Measurements from ENCODE around the gene PEAK3.

Gene PEAK3

DNA sequence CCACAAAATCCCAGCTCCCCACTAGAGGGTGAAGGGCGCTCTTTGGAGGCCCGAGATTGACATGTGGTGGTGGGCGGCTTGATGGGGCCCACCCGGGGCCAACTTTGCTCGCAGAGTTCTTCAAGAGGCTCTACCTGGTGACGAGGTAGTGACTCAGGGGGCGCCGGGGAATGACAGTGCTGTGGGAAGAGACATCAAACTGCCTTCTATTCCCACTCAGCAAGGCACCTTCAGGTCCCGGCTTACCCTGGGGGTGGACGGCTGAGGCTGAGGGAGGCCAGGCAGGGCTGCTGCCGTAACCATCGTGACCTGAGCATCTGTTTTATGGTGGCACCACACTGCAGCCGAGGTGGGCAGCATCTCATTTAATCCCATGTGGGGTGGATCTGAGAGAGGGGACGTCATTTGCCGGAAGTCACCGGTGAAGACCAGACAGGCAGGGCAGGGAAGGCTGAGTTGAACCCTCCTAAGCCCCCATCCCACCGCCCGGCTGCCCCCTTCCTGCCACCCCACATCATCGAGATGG, 24.4 kb upstream of the PEAK3 start:
- Histone ChIP-seq H3K9ac (ENCODE audit: low read depth, low read length) (no peak overlapping the region), H3K4me1 (ENCODE audit: insufficient read depth, low read length) (no peaks in the 10 kb centered on the region; the same call in 1 of the 2 replicates), H3K36me3 (ENCODE audit: insufficient read depth, low read length) (no peaks in the 10 kb centered on the region), H3K9me3 (ENCODE audit: control insufficient read depth, insufficient read depth, low read length) (no peaks in the 10 kb centered on the region; the same call in 1 of the 2 replicates)

DNA sequence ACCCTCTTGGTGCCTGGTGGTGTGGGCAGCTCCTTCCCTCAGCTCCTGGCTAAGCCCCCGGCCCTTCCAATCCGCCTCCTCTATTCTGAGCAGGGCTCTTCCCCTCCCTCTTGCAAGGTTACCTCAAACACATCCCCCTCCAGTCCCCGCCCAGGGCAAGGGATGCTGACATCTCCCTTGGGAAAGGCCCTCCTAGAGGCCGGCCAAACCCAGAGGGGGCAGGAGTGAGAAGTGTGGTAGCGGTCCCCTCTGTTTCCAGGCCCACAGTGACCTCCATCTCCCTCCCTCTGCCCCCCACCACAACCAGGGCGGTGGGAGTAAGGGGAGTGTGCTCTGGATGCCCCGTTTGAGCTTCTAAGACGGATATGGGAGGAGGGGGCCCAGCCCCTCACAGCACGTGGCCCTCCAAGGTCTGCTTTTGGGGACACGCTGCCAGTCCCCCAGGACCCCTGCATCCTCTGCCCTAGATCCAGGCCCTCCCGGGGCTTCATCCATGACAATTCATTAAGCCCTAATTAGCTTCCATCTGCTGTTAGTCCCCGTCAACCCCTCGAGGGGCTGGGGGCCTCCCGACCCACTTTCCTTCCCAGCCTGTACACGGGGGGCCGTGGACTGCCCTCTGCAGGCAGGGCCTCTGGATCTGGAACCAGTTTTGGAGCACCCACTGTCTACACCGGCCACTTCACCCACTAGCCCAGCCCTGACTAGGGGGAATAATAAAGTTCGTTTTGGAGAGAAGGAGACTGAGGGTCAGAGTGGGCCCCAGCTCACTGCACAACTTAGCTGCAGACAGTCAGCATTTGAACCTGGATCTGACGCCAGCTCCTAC, 23.7 kb upstream of the PEAK3 start:
- no peaks in the 10 kb centered on the region; the same call in 1 of the 2 replicates for H3K9me3 ChIP-seq (ENCODE audit: control insufficient read depth, insufficient read depth, low read length)
- H3K9ac ChIP-seq (ENCODE audit: low read depth, low read length): no peak overlapping the region
- H3K4me1 ChIP-seq (ENCODE audit: insufficient read depth, low read length): no peaks in the 10 kb centered on the region; the same call in 1 of the 2 replicates
- no peaks in the 10 kb centered on the region for H3K36me3 ChIP-seq (ENCODE audit: insufficient read depth, low read length)

DNA sequence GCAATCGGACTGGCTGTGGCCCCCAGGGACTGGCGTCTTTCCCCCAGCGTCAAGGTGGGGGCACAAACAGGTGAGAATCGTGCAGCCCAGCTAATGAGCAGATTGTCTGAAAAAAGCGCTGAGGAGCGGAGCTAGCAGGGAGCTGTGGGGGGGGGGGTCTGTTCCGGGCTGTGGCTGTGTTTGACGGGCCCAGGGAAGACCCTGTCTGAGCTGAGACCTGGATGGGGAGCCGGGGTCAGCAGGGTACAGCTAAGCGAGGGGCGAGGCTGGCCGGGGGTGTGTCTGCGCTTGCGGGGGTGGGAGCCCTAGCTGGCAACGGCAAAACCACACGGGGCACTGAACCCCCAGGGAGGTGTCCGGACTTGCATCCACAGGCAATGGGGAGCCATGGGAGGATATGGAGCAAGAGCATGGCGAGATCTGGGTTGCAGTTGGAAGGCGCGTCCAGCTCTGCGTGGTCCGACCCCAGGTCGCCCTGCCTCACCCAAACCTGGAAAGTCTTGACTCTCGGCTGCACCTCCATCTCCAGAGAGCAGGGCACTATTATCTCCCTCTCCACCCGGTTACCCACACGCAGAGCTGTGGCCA, 21.3 kb upstream of the PEAK3 start:
- no peaks in the 10 kb centered on the region; the same call in 1 of the 2 replicates for H3K9me3 ChIP-seq (ENCODE audit: control insufficient read depth, insufficient read depth, low read length)
- H3K4me1 ChIP-seq (ENCODE audit: insufficient read depth, low read length): no peaks in the 10 kb centered on the region; the same call in 1 of the 2 replicates
- no peak overlapping the region for H3K9ac ChIP-seq (ENCODE audit: low read depth, low read length)
- no peaks in the 10 kb centered on the region for H3K36me3 ChIP-seq (ENCODE audit: insufficient read depth, low read length)

DNA sequence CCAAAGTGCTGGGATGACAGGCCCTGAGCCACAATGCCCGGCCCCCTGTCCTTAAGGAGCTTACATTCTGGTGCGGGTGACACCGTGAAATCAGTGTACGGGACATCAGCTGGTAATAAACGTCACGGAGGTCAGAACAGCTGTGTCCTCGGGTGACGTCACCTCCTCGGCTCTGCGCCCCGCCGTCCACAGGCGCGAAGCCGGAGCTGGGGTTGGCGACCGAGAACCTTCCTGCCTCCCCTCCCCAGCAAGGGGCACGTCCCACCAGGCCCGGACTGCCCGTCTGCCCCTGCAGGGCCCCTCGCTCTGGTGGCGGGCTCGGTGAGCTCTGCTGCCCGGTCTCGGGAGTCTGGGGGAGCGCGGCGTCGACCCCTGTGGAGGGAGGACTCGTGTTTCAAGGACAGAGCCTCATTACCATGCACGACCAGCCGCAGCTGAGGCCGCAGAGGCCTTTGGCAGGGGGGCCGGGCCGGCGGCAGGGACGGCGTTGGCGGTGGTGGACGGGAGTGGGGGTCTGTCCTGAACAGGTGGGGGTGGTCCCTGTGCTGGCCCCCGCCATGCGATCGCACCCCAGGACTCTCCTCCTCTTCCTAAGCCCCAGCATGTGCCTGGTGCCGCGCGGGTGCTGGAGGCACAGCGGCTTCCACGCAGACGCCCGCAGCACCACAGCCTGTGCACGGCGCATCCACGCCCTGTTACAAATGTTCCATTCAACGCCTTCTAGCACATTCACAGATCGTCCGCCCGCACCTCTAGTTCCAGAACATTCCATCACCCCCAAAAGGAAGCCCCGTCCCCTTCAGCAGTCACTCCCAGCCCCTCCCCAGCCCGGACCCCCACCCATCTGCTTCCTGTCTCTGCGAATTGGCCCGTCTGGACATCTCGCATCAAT, 20.6 kb upstream of the PEAK3 start:
- no peaks in the 10 kb centered on the region; the same call in 1 of the 2 replicates for H3K4me1 ChIP-seq (ENCODE audit: insufficient read depth, low read length)

DNA sequence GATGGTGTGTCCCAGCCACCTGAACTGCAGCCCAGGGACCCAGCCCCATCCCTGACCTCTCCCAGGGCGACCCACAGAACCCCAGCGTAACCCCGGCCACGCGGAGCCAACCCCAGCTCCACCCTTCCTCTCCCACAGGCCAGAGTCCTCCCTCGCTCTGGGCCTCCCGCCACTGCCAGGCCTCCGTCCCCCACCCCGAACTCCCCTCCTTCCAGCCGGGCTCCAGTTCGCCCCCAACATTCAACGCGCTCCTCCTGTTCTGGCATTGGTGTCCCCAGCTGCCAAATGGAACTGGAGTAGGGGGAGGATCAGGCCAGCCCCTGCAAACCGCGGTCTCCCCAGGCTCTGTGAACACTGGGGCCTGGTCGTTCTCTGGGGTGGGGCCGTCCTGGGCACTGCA, 18.6 kb upstream of the PEAK3 start:
- H3K9me3 ChIP-seq (ENCODE audit: control insufficient read depth, insufficient read depth, low read length): no peaks in the 10 kb centered on the region; the same call in 1 of the 2 replicates
- no peaks in the 10 kb centered on the region; the same call in 1 of the 2 replicates for H3K4me1 ChIP-seq (ENCODE audit: insufficient read depth, low read length)
- H3K9ac ChIP-seq (ENCODE audit: low read depth, low read length): no peak overlapping the region
- H3K36me3 ChIP-seq (ENCODE audit: insufficient read depth, low read length): no peaks in the 10 kb centered on the region

More for the DNA sequence above, 20.6 kb upstream of the PEAK3 start:
- no peak overlapping the region; the same call in 1 of the 2 replicates for H3K9ac ChIP-seq (ENCODE audit: low read depth, low read length)
- H3K36me3 ChIP-seq (ENCODE audit: insufficient read depth, low read length): no peaks in the 10 kb centered on the region
- no peaks in the 10 kb centered on the region; the same call in 1 of the 2 replicates for H3K9me3 ChIP-seq (ENCODE audit: control insufficient read depth, insufficient read depth, low read length)

DNA sequence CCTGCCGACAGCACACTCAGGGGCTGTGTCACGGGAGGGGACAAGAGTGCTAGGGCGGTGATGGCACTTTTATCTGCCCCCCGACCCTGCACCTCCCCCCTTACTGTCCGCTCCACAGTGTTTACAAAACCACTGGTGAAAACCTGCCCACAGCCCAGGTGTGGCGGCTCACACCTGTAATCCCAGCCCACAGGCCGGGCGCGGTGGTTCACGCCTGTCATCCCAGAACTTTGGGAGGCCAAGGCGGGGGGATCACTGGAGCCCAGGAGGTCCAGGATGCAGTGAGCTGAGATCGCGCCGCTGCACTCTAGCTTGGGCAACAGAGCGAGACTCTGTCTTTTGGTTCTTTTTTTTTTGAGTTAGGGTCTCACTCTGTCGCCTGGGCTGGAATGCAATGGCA, 14.2 kb upstream of the PEAK3 start:
- H3K9ac ChIP-seq (ENCODE audit: low read depth, low read length): no peak overlapping the region
- H3K4me1 ChIP-seq (ENCODE audit: insufficient read depth, low read length): no peaks in the 10 kb centered on the region
- H3K36me3 ChIP-seq (ENCODE audit: insufficient read depth, low read length): no peaks in the 10 kb centered on the region
- H3K9me3 ChIP-seq (ENCODE audit: control insufficient read depth, insufficient read depth, low read length): no peaks in the 10 kb centered on the region

DNA sequence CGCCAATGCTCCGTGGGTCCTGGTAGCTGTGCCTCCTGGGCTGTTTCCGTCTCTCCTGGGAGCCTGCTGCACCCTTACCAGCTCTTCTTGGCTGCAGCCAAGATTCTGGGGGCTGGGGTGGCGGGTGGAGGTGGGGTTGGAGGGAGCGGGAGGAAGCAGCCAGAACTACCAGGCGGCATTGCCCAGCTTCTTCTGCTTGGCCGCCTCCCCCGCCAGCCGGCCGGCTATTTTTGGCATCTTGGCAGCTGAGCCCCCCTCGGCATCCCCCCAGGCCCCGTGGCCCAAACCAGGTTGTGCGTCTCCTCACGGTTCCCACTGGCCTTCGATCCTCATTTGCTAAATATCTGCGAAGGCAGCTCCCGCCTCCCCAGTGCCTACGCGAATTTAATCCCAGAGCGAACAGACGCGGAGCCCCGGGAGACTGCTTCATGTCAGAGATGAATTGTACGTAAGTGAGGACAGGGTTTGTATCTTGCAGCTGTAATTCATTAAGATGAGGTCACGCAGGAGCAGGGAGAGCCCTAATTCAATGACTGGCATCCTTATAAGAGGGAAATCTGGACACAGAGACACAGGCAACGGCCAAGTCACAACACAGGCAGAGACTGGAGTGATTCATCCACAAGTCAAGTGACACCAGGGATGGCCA, 12.8 kb upstream of the PEAK3 start:
- Histone ChIP-seq H3K36me3 (ENCODE audit: insufficient read depth, low read length) (no peaks in the 10 kb centered on the region), H3K4me1 (ENCODE audit: insufficient read depth, low read length) (no peaks in the 10 kb centered on the region; the same call in 1 of the 2 replicates), H3K9ac (ENCODE audit: low read depth, low read length) (no peak overlapping the region), H3K9me3 (ENCODE audit: control insufficient read depth, insufficient read depth, low read length) (no peaks in the 10 kb centered on the region)

DNA sequence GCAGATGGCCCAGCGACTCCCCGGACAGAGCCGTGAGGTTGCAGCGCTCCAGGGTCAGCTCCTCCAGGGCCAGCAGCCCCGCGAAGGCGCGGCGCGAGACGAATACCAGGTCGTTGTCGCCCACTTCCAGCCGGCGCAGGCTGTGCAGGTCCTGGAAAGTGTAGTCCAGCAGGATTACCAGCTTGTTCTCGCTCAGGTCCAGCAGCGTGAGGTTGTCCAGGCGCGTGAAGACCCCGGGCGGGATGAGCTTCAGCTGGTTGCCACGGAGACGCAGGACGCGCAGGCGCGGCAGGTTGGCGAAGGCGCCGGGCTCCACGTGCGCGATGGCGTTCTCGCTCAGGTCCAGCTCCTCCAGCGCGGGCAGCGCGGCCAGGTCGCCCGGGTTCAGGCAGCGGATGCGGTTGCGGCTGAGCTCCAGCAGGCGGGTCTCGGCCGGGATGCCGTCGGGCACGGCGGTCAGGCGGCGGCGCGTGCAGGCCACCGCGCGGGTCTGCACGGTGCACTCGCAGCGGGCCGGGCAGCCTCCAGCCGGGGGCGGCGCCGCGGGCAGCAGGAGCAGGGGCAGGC, 9.3 kb upstream of the PEAK3 start:
- Histone ChIP-seq H3K4me1 (ENCODE audit: insufficient read depth, low read length) (no peaks in the 10 kb centered on the region; the same call in 1 of the 2 replicates), H3K9ac (ENCODE audit: low read depth, low read length) (peak overlapping the region; percentile 31; the same call in 1 of the 2 replicates), H3K36me3 (ENCODE audit: insufficient read depth, low read length) (no peaks in the 10 kb centered on the region), H3K9me3 (ENCODE audit: control insufficient read depth, insufficient read depth, low read length) (no peaks in the 10 kb centered on the region)

DNA sequence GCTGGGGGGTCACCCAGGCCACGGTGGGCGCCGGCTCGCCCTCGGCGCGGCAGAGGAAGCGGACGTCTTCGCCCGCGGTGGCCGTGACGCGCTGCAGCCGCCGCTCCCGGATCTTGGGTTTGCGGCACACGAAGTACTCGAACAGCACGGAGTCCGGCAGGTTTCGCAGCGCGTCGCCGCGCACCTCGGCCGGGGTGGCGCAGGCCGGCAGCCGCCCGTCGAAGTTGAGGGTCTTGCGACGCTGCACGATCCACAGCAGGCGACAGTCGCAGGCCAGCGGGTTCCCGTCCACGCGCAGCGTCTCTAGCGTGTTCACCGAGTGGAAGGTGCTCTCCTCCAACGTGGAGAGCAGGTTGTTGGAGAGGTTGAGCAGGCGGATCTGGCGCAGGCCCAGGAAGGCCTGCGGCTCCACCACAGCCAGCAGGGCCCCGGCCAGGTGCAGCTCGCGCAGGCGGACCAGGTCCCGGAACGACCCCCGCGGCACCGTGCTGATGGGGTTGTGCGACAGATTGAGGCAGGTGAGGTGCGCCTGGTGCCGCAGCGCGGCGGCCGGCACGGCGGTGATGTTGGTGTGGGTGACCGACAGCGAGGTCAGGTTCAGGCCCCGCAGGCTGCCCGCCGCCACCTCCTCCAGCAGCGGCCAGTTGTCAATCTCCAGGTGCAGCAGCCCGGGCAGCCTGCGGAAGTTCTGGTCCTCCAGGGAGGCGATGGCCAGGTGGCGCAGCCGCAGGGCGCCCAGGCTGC, 8.6 kb upstream of the PEAK3 start:
- Histone ChIP-seq H3K9me3 (ENCODE audit: control insufficient read depth, insufficient read depth, low read length) (no peaks in the 10 kb centered on the region), H3K9ac (ENCODE audit: low read depth, low read length) (peak overlapping the region; percentile 17; the same call in 1 of the 2 replicates), H3K36me3 (ENCODE audit: insufficient read depth, low read length) (no peaks in the 10 kb centered on the region), H3K4me1 (ENCODE audit: insufficient read depth, low read length) (no peaks in the 10 kb centered on the region; the same call in 1 of the 2 replicates)

DNA sequence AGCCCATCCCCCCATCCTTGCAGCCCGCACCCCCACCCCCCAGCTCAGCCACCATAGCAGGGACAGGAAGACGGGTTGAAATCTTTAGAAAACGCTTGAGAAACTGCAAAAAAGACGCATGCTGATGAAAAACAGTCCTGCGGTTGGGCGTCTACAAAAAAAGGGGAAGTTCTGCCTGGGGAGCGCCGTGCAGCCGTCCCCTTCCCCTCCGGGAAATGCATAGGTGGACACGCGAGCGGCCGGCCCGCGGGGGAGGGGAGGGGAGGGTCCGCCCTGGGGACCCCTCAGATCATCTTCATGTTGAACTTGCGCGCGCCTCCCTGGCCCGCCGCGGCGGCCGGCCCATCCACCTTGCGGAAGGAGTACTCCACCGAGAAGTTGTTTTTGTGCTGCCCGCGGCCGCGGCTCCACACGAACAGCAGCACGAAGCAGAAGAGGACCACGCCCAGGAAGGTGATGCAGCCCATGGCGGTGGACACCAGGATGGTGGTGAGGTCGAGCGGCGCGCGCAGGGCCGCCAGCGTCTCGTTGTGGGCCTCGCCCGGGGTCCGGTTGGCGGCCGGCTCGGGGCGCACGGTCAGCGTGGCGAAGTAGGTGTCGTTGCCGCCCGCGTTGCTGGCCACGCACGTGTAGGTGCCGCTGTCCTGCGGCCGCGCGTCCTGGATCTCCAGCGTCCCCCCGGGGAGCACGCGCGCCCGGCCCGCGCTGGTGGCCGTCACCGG, 7.9 kb upstream of the PEAK3 start:
- Histone ChIP-seq H3K9ac (ENCODE audit: low read depth, low read length) (peak overlapping the region; percentile 17; the same call in 1 of the 2 replicates), H3K36me3 (ENCODE audit: insufficient read depth, low read length) (no peaks in the 10 kb centered on the region), H3K4me1 (ENCODE audit: insufficient read depth, low read length) (no peaks in the 10 kb centered on the region; the same call in 1 of the 2 replicates)

DNA sequence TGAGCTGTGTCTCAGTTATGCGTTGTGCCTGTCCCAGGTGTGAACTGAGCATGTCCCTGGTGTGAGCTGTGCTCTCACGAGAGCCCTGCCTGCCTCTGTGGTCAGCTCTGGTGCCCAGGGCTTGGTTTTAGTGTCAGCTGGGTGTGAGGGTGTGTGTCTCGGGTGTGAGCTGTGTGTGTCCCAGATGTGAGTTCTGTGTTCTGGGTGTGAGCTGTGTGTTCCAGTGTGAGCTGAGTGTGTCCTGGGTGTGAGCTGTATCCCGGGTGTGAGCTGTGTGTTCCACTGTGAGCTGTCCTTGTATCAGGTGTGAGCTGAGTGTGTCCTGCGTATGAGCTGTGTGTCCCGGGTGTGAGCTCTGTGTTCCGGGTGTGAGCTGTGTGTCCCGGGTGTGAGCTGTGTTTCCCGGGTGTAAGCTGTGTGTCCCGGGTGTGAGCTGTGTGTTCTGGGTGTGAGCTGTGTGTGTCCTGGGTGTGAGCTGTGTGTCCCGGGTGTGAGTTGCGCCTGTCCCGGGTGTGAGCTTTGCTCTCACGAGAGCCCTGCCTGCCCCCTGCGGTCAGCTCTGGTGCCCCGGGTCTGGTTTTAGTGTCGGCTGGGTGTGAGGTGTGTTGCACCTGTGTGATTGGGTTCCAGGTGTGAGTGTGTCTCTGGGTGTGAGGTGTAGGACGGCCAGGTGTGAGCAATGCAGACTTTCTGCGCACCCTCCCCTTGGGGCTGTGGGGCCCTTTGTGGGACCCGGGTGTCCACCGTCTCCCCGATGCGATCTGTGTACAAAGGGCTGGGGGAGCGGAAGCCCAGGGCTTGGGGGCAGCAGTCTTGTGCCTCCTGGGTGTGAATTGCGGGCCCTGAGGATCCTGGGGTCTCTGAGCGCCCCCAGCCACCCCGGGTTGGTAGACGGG, 7.1 kb upstream of the PEAK3 start:
- no peaks in the 10 kb centered on the region for H3K36me3 ChIP-seq (ENCODE audit: insufficient read depth, low read length)
- no peaks in the 10 kb centered on the region for H3K9me3 ChIP-seq (ENCODE audit: control insufficient read depth, insufficient read depth, low read length)
- H3K4me1 ChIP-seq (ENCODE audit: insufficient read depth, low read length): no peaks in the 10 kb centered on the region; the same call in 1 of the 2 replicates
- no peak overlapping the region for H3K9ac ChIP-seq (ENCODE audit: low read depth, low read length)

More for the DNA sequence above, 7.9 kb upstream of the PEAK3 start:
- no peaks in the 10 kb centered on the region for H3K9me3 ChIP-seq (ENCODE audit: control insufficient read depth, insufficient read depth, low read length)
